ENCODE results near the gene COA3.
A peak's percentile ranks its signal among the peaks of the same experiment; 100 is the strongest.
"Not testable (repeated sequence)": the region's sequence is repeated elsewhere in the genome, so short reads cannot be mapped to it uniquely, and the experiment has no call there.

The COA3 gene

DNA sequence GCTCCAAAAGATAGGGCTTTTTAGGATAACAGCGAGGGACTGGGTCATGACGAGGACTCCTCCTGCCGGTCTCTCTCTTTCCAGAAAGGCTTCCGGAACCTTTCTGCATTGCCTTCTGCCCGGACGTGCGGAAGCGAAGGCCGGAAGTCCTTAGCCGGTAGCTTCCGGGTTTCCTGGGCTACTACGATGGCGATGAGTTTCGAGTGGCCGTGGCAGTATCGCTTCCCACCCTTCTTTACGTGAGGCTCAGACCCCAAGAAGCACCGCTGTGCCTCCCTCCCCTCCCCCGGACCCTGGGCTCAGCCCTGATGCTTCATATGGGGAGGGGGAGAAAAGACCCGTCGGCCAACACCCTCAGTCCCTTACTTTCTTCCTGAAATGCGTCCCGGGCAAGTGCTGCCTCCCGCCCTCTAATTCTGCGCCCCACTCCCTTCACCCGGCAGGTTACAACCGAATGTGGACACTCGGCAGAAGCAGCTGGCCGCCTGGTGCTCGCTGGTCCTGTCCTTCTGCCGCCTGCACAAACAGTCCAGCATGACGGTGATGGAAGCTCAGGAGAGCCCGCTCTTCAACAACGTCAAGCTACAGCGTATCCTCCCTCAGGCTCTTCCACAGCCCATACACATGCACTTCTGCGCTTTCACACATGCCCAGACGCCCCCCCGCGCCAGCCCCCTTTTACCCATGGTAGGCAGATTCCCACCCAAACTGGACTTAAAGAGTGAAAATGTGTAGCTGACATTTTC, 25.0 kb downstream of the COA3 start, which contains the start of gene VPS25:
VPS25 (plus strand) TSS at position 160 of the 746 bp plus-strand sequence; CDS start at position 187, 27 bp downstream.
- Histone ChIP-seq H3K4me1 (ENCODE audit: control insufficient read depth in 1 of 2, insufficient read depth in 1 of 2, low read depth in 1 of 2, low read length in 1 of 2) (peaks cover 10 to 17% of the 10 kb centered on the region in 2 experiments), H3K27ac (peak within 1 kb of the TSS; percentile 82), H3K36me3 (peaks cover 37% of the 10 kb centered on the region), H3K9me3 (no peaks in the 10 kb centered on the region), H3K4me3 (ENCODE audit: low read depth in 1 of 2, low read length in 1 of 2) (peak within 1 kb of the TSS; percentile 78 to 92), H3K27me3 (peaks cover 6% of the 10 kb centered on the region)
- TF ChIP-seq, protein P1, sequence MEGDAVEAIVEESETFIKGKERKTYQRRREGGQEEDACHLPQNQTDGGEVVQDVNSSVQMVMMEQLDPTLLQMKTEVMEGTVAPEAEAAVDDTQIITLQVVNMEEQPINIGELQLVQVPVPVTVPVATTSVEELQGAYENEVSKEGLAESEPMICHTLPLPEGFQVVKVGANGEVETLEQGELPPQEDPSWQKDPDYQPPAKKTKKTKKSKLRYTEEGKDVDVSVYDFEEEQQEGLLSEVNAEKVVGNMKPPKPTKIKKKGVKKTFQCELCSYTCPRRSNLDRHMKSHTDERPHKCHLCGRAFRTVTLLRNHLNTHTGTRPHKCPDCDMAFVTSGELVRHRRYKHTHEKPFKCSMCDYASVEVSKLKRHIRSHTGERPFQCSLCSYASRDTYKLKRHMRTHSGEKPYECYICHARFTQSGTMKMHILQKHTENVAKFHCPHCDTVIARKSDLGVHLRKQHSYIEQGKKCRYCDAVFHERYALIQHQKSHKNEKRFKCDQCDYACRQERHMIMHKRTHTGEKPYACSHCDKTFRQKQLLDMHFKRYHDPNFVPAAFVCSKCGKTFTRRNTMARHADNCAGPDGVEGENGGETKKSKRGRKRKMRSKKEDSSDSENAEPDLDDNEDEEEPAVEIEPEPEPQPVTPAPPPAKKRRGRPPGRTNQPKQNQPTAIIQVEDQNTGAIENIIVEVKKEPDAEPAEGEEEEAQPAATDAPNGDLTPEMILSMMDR (IDR thresholded peaks at IDR 0.05): no peak

DNA sequence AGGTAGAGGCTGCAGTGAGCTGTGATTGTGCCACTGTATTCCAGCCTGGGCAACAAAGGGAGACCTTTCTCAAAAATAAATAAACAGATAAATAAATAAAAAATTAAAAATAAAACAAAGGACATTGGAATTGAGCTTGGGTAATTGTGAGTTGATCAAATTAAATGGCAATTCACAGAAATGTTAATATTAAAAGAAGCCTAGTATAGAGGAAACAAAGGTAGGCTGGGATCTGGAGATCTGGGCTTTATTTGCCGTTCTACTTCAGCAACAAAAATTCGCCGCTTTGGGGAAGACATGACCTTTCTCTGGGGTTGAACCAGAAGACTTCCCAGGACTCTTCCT, 25.6 kb downstream of the COA3 start:
- TF ChIP-seq, protein P1 (IDR thresholded peaks at IDR 0.05): no peak
- peaks cover 32% of the 10 kb centered on the region for H3K36me3 ChIP-seq
- H3K9me3 ChIP-seq: no peaks in the 10 kb centered on the region
- peak overlapping the region; percentile 82 for H3K27ac ChIP-seq
- peak overlapping the region; percentile 78 to 92 for H3K4me3 ChIP-seq (ENCODE audit: low read depth in 1 of 2, low read length in 1 of 2)
- peaks cover 10% of the 10 kb centered on the region for H3K27me3 ChIP-seq
- peaks cover 10 to 17% of the 10 kb centered on the region in 2 experiments for H3K4me1 ChIP-seq (ENCODE audit: control insufficient read depth in 1 of 2, insufficient read depth in 1 of 2, low read depth in 1 of 2, low read length in 1 of 2)

DNA sequence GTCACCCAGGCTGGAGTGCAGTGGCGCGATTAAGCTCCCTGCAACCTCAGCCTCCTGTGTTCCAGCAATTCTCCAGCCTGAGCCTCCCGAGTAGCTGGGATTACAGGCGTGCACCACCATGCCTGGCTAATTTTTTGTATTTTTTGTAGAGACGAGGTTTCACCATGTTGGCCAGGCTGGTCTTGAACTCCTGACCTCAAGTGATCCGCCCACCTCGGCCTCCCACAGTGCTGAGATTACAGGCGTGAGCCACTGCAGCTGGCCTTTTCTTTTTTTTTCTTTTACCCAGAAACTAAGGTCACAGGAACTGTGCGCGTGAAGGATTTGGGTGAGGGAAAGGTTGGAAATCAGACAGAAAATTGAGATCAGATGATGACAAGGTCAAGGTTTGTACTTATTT, 28.5 kb downstream of the COA3 start:
- Histone ChIP-seq H3K27me3 (peaks cover 21% of the 10 kb centered on the region), H3K4me1 (ENCODE audit: control insufficient read depth in 1 of 2, insufficient read depth in 1 of 2, low read depth in 1 of 2, low read length in 1 of 2) (peaks cover 10 to 17% of the 10 kb centered on the region in 2 experiments)
- H3K27ac ChIP-seq; H3K9me3 ChIP-seq; H3K4me3 ChIP-seq (ENCODE audit: low read depth in 1 of 2, low read length in 1 of 2); H3K36me3 ChIP-seq: not testable (repeated sequence)

DNA sequence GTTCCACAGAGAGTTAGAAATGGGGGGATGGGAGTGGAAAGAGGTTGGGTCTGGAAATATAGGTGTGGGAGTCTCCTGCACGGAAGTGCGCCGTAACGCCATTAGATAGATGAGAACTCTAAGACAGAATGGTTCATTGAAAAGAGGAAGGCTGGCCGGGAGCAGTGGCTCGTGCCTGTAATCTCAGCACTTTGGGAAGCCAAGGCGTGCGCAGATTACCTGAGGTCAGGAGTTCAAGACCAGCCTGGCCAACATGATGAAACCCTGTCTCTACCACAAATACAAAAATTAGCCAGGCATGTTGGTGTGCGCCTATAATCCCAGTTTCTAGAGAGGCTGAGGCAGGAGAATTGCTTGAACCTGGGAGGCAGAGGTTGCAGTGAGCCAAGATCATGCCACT, 30.5 kb downstream of the COA3 start:
- H3K27me3 ChIP-seq: peaks cover 30% of the 10 kb centered on the region
- H3K4me3 ChIP-seq (ENCODE audit: low read depth in 1 of 2, low read length in 1 of 2); H3K4me1 ChIP-seq (ENCODE audit: control insufficient read depth in 1 of 2, insufficient read depth in 1 of 2, low read depth in 1 of 2, low read length in 1 of 2); H3K36me3 ChIP-seq; H3K9me3 ChIP-seq; H3K27ac ChIP-seq: not testable (repeated sequence)

DNA sequence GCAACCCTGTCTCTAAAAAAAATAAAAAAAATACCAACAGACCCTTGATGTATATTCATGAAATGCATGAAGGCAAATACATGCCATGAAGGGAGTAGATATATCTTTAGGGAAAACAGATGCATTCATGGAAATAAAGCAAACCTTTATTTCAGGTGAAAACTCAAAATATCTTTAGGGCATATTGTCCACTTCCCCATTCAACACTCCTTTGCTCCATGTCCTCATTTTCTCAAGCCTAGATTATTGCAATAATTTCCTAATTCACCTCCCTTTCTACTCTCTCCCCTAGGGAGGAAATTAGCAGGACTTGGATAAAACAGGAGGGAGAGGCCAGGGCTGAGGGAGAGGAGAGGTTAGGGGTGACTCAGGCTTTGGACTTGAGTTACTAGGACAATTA, 31.0 kb downstream of the COA3 start:
- TF ChIP-seq, protein P1 (IDR thresholded peaks at IDR 0.05): no peak

DNA sequence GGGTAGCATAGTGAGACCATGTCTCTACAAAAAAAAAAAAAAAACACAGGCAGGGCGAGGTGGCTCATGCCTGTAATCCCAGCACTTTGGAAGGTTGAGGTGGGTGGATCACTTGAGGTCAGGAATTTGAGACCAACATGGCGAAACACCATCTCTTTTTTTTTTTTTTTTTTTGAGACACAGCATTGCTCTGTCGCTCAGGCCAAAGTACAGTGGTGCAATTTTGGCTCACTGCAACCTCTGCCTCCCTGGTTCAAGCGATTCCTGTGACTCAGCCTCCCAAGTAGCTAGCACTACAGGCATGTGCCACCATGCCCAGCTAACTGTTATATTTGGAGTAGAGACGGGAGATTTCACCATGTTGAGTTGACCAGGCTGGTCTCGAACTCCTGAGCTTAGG, 32.4 kb downstream of the COA3 start:
- Histone ChIP-seq H3K9me3 (no peaks in the 10 kb centered on the region), H3K4me3 (ENCODE audit: low read depth in 1 of 2, low read length in 1 of 2) (no peak overlapping the region), H3K36me3 (no peaks in the 10 kb centered on the region), H3K27me3 (peaks cover 49% of the 10 kb centered on the region), H3K4me1 (ENCODE audit: control insufficient read depth in 1 of 2, insufficient read depth in 1 of 2, low read depth in 1 of 2, low read length in 1 of 2) (peaks cover 0 to 6% of the 10 kb centered on the region in 2 experiments), H3K27ac (no peak overlapping the region)
- TF ChIP-seq, protein P1 (IDR thresholded peaks at IDR 0.05): no peak

More for the DNA sequence above, 31.0 kb downstream of the COA3 start:
- H3K9me3 ChIP-seq: no peaks in the 10 kb centered on the region
- no peaks in the 10 kb centered on the region for H3K36me3 ChIP-seq
- no peak overlapping the region for H3K4me3 ChIP-seq (ENCODE audit: low read depth in 1 of 2, low read length in 1 of 2)
- no peak overlapping the region for H3K27ac ChIP-seq
- peaks cover 35% of the 10 kb centered on the region for H3K27me3 ChIP-seq
- no peaks in the 10 kb centered on the region for H3K4me1 ChIP-seq (ENCODE audit: control insufficient read depth in 1 of 2, insufficient read depth in 1 of 2, low read depth in 1 of 2, low read length in 1 of 2)

All from neutrophil (primary cell).